Sciatic nerve (tissue), 2 donors: ENCODE data around the gene DNAJB8. TPM values are rescaled to one million over a fixed set of nuclear protein-coding genes. Genes with fewer than 3 reads are reported as not detected.
A peak's percentile ranks its signal among the peaks of the same experiment; 100 is the strongest.

ENCODE experiments used
- ATAC-seq: fragments of 200-7000 bp; cut with Tn5 transposase; one replicate; pipeline ENCODE4 v1.9.1; 2020; ENCODE audit warnings: mild to moderate bottlenecking, moderate library complexity
- DNase-seq: peaks from one replicate; pipeline ENCODE4 v3.0.0-alpha.2; 2020; ENCODE audit warnings: low spot score
- intact Hi-C: fragments of 100-400 bp; cut with DNase I; formaldehyde crosslinking; loops from one replicate; pipeline ENCODE4 v1.14.2; 2022
- total RNA-seq: library from RNA; stranded (reverse); fragmentation: NEBNext Ultra II Directional; extraction: Animal tissue kit (Norgen Biotek cat#: 25700); gene quantifications from one replicate; pipeline ENCODE4 v1.2.1, GENCODE V29; 2021
- donor health status: DM: no; HTN: no; CAD: no.
- donor health status: DM: no; HTN: no; CAD: no.

DNAJB8 gene
- total RNA-seq, 1 donor from 2014 or later, result not detected

DNA sequence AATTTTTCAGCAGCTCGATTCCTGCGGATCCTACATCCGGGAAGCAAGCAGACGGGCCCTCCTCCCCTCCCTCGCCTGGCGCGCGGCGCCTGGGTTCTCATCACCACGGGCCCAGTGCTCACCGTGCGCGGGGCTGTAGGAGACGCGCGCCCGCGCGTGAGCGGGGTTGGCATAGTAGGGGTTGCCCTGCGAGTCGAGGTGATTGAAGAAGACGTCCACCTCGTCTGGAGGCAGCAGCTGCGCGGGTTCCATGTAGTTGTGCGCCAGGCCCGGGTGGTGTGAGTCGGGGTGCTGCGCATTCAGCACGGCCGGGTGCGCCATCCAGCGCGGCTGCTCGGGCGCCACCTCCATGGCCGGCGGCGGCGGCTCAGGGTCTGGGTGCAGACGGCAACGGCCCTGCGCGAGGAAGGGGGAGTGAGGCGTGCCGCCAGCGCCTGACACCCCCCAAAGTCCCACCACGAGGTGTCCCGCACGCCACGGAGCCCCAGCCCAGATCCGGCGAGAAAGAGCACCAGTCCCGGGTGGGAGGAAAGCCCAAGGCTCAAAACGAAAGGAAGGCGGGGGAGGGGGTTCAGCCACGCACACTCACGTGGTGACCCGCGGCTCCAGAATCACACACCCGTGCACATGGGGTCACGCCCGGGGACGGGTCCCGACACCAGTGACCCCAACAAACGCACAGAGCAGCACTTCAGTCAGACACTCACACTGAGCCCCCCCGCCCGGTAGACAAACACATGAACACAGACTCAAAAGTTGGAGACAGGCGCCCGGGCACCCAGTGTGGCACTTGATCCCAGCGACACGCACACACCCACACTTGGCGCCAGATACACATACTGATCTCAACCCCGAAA lies 20.2 kb upstream of the DNAJB8 start:
- ATAC-seq (peak; percentile 16), DNase-seq (no peak)
- intact Hi-C loops, result no loop called here

DNA sequence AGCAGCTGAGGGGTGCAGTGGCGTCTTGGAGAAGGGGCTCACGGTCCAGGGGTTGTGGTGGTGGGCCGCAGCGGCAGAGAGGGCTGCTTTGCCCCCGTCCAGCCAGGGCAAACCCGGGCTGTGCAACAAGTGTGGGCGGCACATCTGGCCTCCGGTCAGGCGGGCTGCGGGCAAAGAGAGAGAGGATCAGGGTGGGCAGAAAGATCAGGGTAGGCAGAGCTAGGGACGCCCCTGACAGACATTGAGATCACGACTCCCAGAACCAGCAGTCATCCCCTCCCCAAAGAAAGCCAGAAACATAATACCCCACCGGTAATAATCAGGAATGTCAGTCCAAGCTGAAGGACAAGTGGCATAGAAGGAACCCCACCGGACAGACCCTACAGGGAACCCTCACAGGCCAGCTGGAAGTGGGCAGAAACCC lies 19.5 kb upstream of the DNAJB8 start:
- intact Hi-C loops, result no loop called here
- DNase-seq (no peak), ATAC-seq (no peak)

DNA sequence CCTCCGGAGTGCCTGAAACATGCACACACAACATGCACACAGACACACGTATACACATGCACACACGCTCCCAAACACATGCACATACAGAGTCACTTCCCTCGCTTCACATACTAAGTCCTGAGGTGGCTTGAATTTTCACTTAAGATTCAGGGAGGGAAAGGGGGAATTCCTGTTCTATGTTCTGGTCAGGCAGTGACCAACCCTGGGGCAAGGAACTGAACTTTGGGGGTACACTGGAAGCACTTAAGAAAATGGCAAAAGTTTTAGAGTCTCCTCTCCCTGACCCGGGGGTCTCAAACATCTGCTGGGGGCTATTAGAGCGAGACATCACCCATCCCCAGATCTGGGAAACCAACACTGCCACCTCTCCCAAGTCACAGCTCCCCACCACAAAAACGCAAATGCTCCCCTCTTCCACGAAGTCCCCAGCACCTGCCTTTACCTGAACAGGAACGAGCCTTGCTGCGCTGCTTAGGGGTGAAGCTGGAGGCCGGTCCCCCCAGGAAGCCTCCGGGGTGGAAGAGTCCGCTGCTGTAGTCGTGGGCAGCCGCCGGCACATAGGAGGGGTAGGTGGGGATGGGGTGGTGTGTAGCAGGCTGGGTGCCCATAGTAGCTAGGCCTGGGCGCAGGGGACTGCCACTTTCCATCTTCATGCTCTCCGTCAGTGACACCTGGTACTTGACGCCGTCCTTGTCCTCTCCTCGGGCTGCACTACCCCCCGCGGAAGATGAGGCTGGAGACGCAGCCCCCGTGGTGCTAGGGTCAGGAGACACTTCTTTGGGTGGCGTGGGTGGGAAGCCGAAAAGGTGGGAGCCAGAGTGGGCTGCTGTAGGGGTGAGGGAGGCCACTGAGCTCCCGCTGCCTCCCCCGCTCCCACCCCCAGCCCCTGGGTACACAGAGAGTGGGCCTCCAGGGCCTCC lies 18.9 kb upstream of the DNAJB8 start:
- intact Hi-C loops, result no loop called here
- ATAC-seq (no peak), DNase-seq (no peak)

DNA sequence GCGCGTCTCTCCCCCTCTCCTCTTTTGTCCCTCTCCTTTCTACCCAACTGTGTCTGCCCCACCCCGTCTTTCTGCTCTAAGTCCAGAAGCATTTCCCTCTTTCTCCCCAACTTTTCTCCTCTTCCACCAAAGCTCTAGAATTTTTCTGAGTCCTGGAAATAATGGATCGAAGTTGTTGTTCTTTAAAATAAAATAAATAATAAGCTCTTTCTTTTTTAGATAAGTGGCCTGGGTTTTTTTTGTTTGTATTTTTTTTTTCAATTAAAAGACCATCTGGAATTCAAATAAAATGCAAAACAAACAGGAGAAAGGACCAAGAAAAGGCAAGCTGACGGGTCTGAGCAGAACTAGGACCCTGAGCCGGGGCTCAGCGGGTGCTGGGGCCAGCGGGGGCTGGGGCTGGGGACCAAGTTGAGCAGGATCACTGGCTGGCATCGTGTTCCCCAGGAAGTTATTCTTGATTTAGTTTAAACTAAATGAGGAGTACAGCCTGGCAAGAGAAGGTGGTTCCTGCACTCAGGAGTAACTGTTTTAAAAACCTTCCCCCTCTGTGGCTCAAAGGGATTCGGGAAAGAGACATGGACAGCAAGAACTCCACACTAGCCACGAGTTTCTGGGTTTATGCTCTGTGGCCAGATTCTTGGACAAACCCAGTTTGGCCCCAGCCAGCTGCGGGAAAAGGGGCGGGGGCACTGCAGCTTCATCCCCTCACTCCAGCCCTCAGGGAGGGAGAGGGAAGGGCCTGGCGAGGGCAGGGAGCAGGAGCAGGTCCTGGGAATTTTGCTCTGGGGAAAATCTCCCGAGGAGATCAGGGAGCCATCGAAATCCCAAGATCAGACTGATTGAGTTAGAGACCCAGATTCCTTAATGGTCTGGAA lies 18.0 kb upstream of the DNAJB8 start:
- ATAC-seq, result no peak
- intact Hi-C loops, result no loop called here
- DNase-seq, result no peak

- no peak for DNase-seq
Observed at GRCh38 chr3:128483657-128484403, 17.1 kb upstream of the DNAJB8 start.

DNA sequence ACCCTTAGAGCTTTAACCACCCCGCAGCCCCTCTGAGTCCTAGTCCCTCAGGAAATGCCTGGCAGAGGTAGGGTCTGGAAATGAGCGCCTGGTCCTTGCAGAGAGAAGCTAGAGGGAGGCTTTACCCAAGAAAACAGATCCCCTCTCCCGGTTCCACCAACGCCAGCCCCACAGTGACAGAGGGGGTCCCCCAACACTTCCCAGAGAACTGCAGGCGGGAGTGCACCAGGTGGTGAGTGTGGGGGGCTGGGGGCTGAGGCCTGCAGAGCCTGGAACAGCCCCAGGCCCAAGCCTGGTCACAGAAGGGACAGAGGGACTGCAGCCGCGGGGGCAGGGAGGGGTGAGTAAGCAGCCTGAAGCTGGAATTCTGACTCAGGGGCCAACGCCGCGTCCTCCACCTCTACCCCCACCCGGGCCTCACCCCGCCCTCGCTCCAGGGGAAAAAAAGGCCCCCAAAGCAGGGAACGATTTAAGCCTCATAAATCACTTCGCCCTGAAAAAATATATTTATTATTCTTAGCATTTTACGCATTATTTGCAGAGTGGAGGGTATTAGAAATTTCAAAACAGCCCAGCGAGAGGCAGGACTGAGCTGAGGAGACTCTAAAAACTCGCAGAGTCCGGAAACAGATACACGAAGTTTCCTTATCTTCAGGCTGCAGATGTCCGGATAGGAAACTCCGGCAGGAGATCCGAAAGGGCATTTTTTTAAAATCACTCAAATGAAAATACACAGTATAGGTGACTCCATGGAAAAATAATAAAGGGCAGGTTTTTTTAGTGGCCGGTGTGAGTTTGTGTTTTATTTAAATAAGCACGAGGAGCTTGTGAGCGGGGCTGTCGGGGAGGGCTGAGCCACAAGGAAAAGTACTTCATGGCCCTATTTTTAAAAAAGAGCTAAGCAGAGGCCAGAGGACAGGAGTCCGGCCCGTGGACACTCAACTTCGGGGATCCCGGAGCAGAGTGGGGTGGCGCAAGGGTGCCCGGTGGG lies 16.3 kb upstream of the DNAJB8 start:
- ATAC-seq (peak; percentile 23), DNase-seq (no peak)
- intact Hi-C loops, result no loop called here

More at GRCh38 chr3:128483657-128484403, 17.1 kb upstream of the DNAJB8 start:
- intact Hi-C loops, result no loop called here
- ATAC-seq, result no peak

DNA sequence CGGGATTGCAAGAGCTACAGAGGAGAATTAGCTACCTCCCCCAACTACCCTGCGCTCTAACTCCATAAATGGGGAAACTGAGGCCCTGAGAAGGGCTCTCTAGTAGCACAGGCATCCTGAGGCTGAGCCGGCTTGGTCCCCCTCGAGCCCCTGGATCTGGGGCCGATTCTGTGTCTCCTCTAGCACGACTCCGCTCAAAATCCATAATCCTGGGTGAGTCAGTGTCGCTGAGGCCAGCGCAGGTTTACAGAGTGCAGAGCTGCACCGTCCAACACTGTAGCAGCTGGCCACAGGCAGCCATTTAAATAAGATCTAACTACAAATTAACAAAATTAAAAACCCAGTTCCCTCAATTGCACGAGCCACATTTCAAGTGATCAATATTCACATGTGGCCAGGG lies 15.5 kb upstream of the DNAJB8 start:
- intact Hi-C loops, result no loop called here
- no peak for DNase-seq
- ATAC-seq, result no peak

DNA sequence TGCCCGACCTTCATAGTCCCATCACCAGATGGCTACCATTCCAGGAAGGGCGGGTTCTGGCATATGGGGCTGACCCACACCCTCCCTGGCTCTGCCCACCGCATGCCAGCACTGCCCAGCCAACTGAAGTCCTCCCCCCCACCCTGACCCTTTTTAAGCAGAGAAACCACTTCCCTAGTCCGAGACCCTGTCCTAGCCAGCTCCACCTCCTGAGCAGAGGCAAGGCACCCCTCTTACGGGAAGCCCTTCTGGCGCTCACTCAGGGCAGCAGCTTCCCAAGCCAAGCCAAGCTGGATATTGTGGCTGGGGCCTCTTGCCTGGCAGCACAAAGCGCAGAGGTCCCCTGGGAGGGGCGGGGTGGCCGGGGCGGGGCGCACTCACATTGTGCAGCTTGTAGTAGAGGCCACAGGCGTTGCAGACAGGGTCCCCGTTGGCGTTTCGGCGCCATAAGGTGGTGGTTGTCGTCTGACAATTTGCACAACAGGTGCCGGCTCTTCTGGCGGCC lies 14.8 kb upstream of the DNAJB8 start:
- intact Hi-C loops, result no loop called here
- DNase-seq (no peak), ATAC-seq (no peak)

DNA sequence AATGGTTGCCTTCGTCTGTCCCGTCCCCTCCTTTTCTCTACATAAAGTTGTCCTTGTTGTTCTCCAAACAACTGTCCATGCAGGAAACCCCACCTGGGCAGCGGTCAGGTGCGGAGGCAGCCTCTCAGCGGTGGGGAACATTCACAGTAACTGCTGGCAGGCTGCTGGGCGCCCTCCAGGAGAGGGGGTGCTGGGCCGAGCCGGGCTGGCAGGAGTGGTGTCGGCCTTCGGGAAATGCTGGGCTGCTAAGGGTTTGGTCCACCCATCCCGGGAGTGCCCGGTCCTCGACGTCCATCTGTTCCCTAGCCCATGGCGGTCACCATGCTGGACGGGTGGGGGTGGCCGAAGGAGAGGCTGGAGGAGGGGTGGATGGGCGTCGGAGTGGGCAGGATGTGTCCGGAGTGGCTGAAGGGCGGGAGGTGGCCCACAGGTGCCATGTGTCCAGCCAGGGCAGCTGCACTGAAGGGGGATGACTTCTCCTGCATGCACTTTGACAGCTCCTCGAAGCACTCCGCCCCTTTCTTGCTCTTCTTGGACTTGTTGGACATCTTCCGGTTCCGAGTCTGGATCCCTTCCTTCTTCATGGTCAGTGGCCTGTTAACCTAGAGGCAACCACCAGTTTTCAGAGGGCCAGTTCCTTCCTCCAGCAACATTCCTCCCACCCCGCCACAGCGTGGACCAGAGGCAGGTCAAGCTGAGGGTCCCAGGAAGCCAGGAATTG lies 14.2 kb upstream of the DNAJB8 start:
- intact Hi-C loops, result no loop called here
- ATAC-seq (no peak), DNase-seq (no peak)

DNA sequence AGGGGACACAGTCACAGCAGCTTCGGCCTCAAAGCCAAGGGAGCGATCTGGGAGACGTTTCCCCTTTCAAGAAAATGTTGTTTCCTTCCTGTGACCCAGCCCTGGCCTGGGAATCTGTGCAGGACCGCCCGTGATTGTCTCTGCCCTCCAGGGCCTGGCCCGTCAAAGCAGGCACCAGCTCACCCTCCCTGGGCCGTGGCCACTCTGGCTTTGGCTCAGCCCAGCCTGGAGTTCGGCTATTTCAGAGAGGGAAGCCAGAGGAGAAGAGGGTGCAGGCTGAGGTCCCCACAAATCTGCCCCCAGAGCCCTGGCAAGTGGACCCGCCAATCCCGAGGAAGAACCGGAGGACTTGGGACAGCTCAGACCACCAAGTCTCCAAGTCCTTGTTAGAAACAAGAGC lies 13.6 kb upstream of the DNAJB8 start:
- intact Hi-C loops, result no loop called here
- ATAC-seq (no peak), DNase-seq (no peak)

- intact Hi-C loops, result no loop called here
- ATAC-seq (no peak), DNase-seq (no peak)
Observed at GRCh38 chr3:128479558-128480086, 12.9 kb upstream of the DNAJB8 start.

DNA sequence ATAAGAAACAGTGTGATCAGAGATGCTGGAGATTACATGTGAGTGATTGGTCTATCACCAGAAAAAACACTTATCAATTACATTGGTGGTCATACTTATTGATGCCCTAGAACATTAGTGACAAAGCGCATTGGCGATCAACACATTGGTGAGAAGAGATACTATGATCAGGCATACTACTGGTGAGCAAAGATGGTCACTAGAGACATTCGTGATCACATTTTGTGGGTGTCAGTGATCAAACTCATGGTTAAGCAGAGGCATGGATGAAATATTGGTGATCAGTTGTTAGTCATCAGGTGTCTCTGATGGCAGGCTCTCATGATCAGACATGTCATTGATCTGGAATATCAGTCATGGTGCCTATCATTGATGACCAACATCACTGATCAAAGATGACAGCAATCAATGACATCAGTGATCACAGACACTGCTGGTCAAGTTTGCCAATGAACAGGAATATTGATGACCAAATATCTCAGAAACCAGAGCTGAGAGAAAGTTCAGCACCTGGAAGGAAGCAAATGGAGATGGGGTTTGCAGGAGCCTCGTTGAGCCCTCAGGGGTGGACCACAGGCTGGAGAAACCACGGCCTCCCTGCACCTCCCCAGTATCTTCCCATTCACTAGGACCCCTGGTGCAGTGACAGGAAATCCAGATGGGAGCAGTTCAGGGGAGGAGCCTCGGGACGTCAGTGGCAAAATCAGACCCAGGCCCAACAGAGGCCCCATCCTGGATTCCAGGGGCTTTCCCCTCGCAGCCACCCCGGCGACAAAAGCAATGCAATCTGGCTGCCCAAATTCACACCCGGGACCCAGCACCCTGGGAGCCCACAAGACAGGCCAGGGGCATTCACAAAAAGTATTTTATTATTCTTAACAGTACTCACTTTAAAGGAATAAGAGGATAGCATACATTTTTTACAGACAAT lies 12.2 kb upstream of the DNAJB8 start:
- ATAC-seq (no peak), DNase-seq (no peak)
- intact Hi-C loops, result no loop called here

DNA sequence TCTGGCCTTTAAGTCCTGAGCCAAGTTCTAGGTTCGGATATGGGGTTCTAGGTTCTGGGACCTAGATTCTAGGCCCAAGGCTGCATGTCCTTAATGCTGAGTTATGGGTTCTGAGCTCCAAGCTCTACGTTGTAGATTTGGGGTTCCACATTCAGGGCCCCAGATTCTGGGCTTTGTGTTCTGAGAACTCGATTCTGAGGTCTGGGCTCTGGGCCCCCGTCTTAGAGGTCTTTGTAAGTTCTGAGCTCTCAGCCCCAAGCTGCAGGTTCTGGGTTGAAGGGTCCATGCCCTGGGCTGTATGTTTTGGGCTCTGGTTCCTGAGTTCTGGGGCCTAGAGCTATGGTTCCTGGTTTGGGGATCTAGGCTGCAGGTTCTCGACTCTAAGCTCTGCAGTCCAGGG lies 10.0 kb upstream of the DNAJB8 start:
- no peak for ATAC-seq
- intact Hi-C loops, result no loop called here
- no peak for DNase-seq

- ATAC-seq, result no peak
- intact Hi-C loops, result no loop called here
Observed at GRCh38 chr3:128475355-128475754, 8.7 kb upstream of the DNAJB8 start.

GRCh38 chr3:128473737-128474136 lies 7.0 kb upstream of the DNAJB8 start:
- no peak for DNase-seq
- ATAC-seq, result no peak
- intact Hi-C loops, result no loop called here

More at GRCh38 chr3:128475355-128475754, 8.7 kb upstream of the DNAJB8 start:
- no peak for DNase-seq
